ENCODE data around the gene ATP8B1.

ATP8B1 gene

DNA sequence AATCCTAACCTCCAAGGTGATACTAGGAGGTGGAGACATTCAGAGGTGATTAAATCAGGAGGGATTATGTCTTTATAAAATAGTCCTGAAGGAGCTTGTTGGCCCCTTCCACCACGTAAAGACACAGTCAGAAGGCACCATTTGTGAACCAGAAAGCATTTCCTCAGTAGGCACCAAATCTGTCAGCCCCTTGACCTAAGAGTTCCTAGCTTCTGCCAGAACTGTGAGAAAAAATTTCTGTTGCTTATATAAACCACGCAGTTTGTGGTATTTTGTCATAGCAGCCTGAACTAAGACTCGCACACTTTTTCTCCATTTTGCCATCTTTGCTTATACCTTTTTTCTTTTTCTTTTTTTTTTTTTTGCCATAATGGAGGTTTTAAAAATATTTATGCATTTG is 162.9 kb downstream of the ATP8B1 start:
- Histone ChIP-seq H3K9me3 (ENCODE audit: control insufficient read depth in 2 of 2, low read length in 2 of 2) (no peaks in the 10 kb centered on the region), H3K36me3 (ENCODE audit: control insufficient read depth in 2 of 2, insufficient read depth in 2 of 2, low read length in 2 of 2) (peaks cover 2 to 6% of the 10 kb centered on the region in 2 donors), H3K27ac (ENCODE audit: low read depth in 2 of 2, low read length in 2 of 2) (no peak overlapping the region), H3K9ac (ENCODE audit: low read depth in 1 of 2, low read length in 2 of 2) (no peak overlapping the region), H3K27me3 (ENCODE audit: control insufficient read depth in 2 of 2, insufficient read depth in 2 of 2, low read length in 2 of 2) (no peaks in the 10 kb centered on the region), H3K4me1 (ENCODE audit: control insufficient read depth in 2 of 2, insufficient read depth in 2 of 2, low read length in 2 of 2) (no peaks in the 10 kb centered on the region), H3K4me3 (ENCODE audit: low read length in 2 of 2) (no peak overlapping the region)

- Histone ChIP-seq H3K4me3 (ENCODE audit: low read length in 2 of 2) (no peak overlapping the region), H3K27ac (ENCODE audit: low read depth in 2 of 2, low read length in 2 of 2) (no peak overlapping the region)
Observed at GRCh38 chr18:57635003-57635822, 167.9 kb downstream of the ATP8B1 start.

DNA sequence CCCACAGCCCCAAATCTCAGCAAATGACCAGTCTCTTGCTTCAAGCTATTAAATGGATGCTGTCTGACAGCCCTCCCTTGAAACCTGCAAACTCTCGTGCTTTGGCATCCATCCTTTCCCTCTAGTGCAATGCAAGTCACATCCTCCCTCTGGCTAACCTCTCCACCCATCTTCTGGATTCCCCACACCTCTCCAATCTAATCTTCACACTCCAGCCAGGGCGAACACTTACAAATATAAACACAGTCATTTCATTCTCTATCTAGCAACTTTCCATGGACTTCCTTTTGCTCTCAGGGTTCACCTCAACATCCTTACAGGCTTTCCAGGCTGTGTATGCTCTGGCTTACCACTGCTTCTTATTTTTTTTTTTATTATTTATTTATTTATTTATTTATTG is 171.4 kb downstream of the ATP8B1 start:
- no peak overlapping the region for H3K4me3 ChIP-seq (ENCODE audit: low read length in 2 of 2)
- no peak overlapping the region for H3K27ac ChIP-seq (ENCODE audit: low read depth in 2 of 2, low read length in 2 of 2)
- no peaks in the 10 kb centered on the region for H3K9me3 ChIP-seq (ENCODE audit: control insufficient read depth in 2 of 2, low read length in 2 of 2)
- H3K4me1 ChIP-seq (ENCODE audit: control insufficient read depth in 2 of 2, insufficient read depth in 2 of 2, low read length in 2 of 2): peaks cover 3% of the 10 kb centered on the region in 2 donors
- no peak overlapping the region for H3K9ac ChIP-seq (ENCODE audit: low read depth in 1 of 2, low read length in 2 of 2)
- no peaks in the 10 kb centered on the region for H3K36me3 ChIP-seq (ENCODE audit: control insufficient read depth in 2 of 2, insufficient read depth in 2 of 2, low read length in 2 of 2)
- H3K27me3 ChIP-seq (ENCODE audit: control insufficient read depth in 2 of 2, insufficient read depth in 2 of 2, low read length in 2 of 2): no peaks in the 10 kb centered on the region

More at GRCh38 chr18:57635003-57635822, 167.9 kb downstream of the ATP8B1 start:
- no peaks in the 10 kb centered on the region for H3K9me3 ChIP-seq (ENCODE audit: control insufficient read depth in 2 of 2, low read length in 2 of 2)
- peaks cover 3% of the 10 kb centered on the region in 2 donors for H3K4me1 ChIP-seq (ENCODE audit: control insufficient read depth in 2 of 2, insufficient read depth in 2 of 2, low read length in 2 of 2)
- H3K36me3 ChIP-seq (ENCODE audit: control insufficient read depth in 2 of 2, insufficient read depth in 2 of 2, low read length in 2 of 2): no peaks in the 10 kb centered on the region
- H3K27me3 ChIP-seq (ENCODE audit: control insufficient read depth in 2 of 2, insufficient read depth in 2 of 2, low read length in 2 of 2): no peaks in the 10 kb centered on the region
- H3K9ac ChIP-seq (ENCODE audit: low read depth in 1 of 2, low read length in 2 of 2): no peak overlapping the region

DNA sequence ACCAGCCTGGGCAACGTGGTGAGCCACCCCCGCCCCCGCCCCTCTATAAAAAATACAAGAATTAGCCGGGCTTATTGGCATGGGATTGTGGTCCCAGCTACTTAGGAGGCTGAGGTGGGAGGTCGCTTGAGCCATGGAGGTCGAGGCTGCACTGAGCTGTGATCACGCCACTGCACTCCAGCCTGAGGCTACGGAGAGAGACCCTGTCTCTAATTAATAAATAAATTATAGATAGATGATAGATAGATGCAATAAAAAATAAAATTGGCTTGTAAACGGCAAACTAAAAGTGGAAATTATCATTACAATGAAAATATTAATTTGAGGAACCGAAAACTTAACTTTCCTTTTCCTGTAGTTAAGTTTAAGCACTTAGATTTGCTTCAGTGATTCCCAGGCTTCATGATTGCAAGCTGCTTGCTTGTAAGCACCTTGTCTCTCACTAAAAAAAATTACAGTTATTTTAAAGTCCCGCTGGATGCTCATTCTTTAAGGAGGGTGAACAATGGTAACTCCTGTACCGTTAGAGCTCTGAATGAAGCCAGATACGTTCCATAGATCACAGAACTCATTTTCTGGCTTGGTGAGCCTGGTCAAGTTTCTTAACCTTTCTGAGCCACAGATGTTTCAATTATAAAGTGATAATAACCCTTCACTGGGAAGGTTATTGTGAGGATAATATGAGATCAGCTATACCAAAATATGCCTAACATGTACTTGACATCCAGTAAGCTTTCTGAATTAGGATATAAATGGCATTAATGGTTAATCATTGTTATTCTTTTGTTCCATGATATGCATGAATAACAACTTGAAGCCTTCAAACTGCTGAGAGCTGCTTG is 172.1 kb downstream of the ATP8B1 start:
- Histone ChIP-seq H3K4me3 (ENCODE audit: low read length in 2 of 2) (peak overlapping the region; percentile 84 to 95), H3K4me1 (ENCODE audit: control insufficient read depth in 2 of 2, insufficient read depth in 2 of 2, low read length in 2 of 2) (peaks cover 3% of the 10 kb centered on the region in 2 donors), H3K9ac (ENCODE audit: low read depth in 1 of 2, low read length in 2 of 2) (peak overlapping the region; percentile 77 to 86), H3K36me3 (ENCODE audit: control insufficient read depth in 2 of 2, insufficient read depth in 2 of 2, low read length in 2 of 2) (no peaks in the 10 kb centered on the region), H3K27me3 (ENCODE audit: control insufficient read depth in 2 of 2, insufficient read depth in 2 of 2, low read length in 2 of 2) (no peaks in the 10 kb centered on the region), H3K9me3 (ENCODE audit: control insufficient read depth in 2 of 2, low read length in 2 of 2) (no peaks in the 10 kb centered on the region), H3K27ac (ENCODE audit: low read depth in 2 of 2, low read length in 2 of 2) (peak overlapping the region; percentile 74 to 81)

- Histone ChIP-seq H3K27ac (ENCODE audit: low read depth in 2 of 2, low read length in 2 of 2) (peak overlapping the region; percentile 74 to 81), H3K4me3 (ENCODE audit: low read length in 2 of 2) (peak overlapping the region; percentile 84 to 95), H3K4me1 (ENCODE audit: control insufficient read depth in 2 of 2, insufficient read depth in 2 of 2, low read length in 2 of 2) (peaks cover 3% of the 10 kb centered on the region in 2 donors), H3K9ac (ENCODE audit: low read depth in 1 of 2, low read length in 2 of 2) (peak overlapping the region; percentile 77 to 86), H3K27me3 (ENCODE audit: control insufficient read depth in 2 of 2, insufficient read depth in 2 of 2, low read length in 2 of 2) (no peaks in the 10 kb centered on the region), H3K36me3 (ENCODE audit: control insufficient read depth in 2 of 2, insufficient read depth in 2 of 2, low read length in 2 of 2) (no peaks in the 10 kb centered on the region), H3K9me3 (ENCODE audit: control insufficient read depth in 2 of 2, low read length in 2 of 2) (no peaks in the 10 kb centered on the region)
Observed at GRCh38 chr18:57630002-57630753, 172.9 kb downstream of the ATP8B1 start.

DNA sequence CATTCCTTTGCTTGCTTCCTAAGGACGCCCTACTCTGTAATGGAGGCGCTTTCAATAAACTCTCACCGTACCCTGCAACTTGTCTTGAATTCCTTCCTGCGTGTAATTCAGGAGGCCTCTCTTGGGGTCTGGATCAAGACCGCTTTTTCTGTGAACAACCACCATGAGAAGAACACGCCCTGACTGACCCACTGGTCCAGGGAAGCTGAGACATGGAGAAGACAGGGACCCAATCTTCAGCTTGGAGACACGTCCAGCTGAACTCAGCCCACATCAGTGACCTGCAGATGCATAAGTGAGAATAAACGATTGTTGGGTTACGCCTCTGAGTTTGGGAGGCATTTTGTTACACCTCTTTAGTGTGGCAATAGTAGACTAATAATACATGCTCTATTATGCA is 173.7 kb downstream of the ATP8B1 start:
- no peaks in the 10 kb centered on the region for H3K27me3 ChIP-seq (ENCODE audit: control insufficient read depth in 2 of 2, insufficient read depth in 2 of 2, low read length in 2 of 2)
- no peaks in the 10 kb centered on the region for H3K9me3 ChIP-seq (ENCODE audit: control insufficient read depth in 2 of 2, low read length in 2 of 2)
- H3K4me1 ChIP-seq (ENCODE audit: control insufficient read depth in 2 of 2, insufficient read depth in 2 of 2, low read length in 2 of 2): peaks cover 3% of the 10 kb centered on the region in 2 donors
- peak overlapping the region in 1 of 2 donors; percentile 86 for H3K9ac ChIP-seq (ENCODE audit: low read depth in 1 of 2, low read length in 2 of 2)
- H3K27ac ChIP-seq (ENCODE audit: low read depth in 2 of 2, low read length in 2 of 2): no peak overlapping the region
- peak overlapping the region; percentile 84 to 95 for H3K4me3 ChIP-seq (ENCODE audit: low read length in 2 of 2)
- H3K36me3 ChIP-seq (ENCODE audit: control insufficient read depth in 2 of 2, insufficient read depth in 2 of 2, low read length in 2 of 2): no peaks in the 10 kb centered on the region

GRCh38 chr18:57627488-57627887 is 175.6 kb downstream of the ATP8B1 start:
- H3K27me3 ChIP-seq (ENCODE audit: control insufficient read depth in 2 of 2, insufficient read depth in 2 of 2, low read length in 2 of 2): no peaks in the 10 kb centered on the region
- no peaks in the 10 kb centered on the region for H3K36me3 ChIP-seq (ENCODE audit: control insufficient read depth in 2 of 2, insufficient read depth in 2 of 2, low read length in 2 of 2)
- H3K27ac ChIP-seq (ENCODE audit: low read depth in 2 of 2, low read length in 2 of 2): no peak overlapping the region
- peaks cover 3 to 4% of the 10 kb centered on the region in 2 donors for H3K4me1 ChIP-seq (ENCODE audit: control insufficient read depth in 2 of 2, insufficient read depth in 2 of 2, low read length in 2 of 2)
- H3K9me3 ChIP-seq (ENCODE audit: control insufficient read depth in 2 of 2, low read length in 2 of 2): no peaks in the 10 kb centered on the region
- H3K9ac ChIP-seq (ENCODE audit: low read depth in 1 of 2, low read length in 2 of 2): no peak overlapping the region
- no peak overlapping the region for H3K4me3 ChIP-seq (ENCODE audit: low read length in 2 of 2)

- Histone ChIP-seq H3K9me3 (ENCODE audit: control insufficient read depth in 2 of 2, low read length in 2 of 2) (no peaks in the 10 kb centered on the region), H3K27ac (ENCODE audit: low read depth in 2 of 2, low read length in 2 of 2) (no peak overlapping the region), H3K4me3 (ENCODE audit: low read length in 2 of 2) (no peak overlapping the region), H3K9ac (ENCODE audit: low read depth in 1 of 2, low read length in 2 of 2) (no peak overlapping the region), H3K4me1 (ENCODE audit: control insufficient read depth in 2 of 2, insufficient read depth in 2 of 2, low read length in 2 of 2) (peaks cover 3 to 7% of the 10 kb centered on the region in 2 donors), H3K27me3 (ENCODE audit: control insufficient read depth in 2 of 2, insufficient read depth in 2 of 2, low read length in 2 of 2) (no peaks in the 10 kb centered on the region), H3K36me3 (ENCODE audit: control insufficient read depth in 2 of 2, insufficient read depth in 2 of 2, low read length in 2 of 2) (peaks cover 0 to 2% of the 10 kb centered on the region in 2 donors)
Observed at GRCh38 chr18:57624988-57625387, 178.1 kb downstream of the ATP8B1 start.

DNA sequence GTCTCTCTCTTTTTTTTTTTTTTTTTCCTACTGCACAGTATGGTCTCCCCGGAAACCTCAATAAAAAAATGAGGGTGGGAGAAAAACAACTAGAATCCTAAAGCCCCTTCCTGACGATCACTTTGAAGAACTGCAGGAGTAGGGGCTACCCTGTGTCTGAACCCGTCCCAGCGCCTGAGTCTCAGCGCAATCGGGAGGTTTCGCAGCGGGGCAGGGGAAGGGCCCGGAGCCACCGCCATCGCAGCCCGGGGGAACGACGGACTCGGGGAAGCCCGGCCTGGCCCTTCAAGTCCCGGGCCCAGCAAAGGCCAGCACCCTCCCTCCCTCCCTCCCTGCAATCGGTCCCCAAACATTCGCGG is 181.9 kb downstream of the ATP8B1 start:
- Histone ChIP-seq H3K4me1 (ENCODE audit: control insufficient read depth in 2 of 2, insufficient read depth in 2 of 2, low read length in 2 of 2) (peaks cover 3 to 7% of the 10 kb centered on the region in 2 donors), H3K36me3 (ENCODE audit: control insufficient read depth in 2 of 2, insufficient read depth in 2 of 2, low read length in 2 of 2) (peaks cover 3 to 5% of the 10 kb centered on the region in 2 donors), H3K27me3 (ENCODE audit: control insufficient read depth in 2 of 2, insufficient read depth in 2 of 2, low read length in 2 of 2) (no peaks in the 10 kb centered on the region), H3K4me3 (ENCODE audit: low read length in 2 of 2) (peak overlapping the region; percentile 95), H3K9ac (ENCODE audit: low read depth in 1 of 2, low read length in 2 of 2) (peak overlapping the region; percentile 86 to 91), H3K27ac (ENCODE audit: low read depth in 2 of 2, low read length in 2 of 2) (peak overlapping the region; percentile 89 to 93), H3K9me3 (ENCODE audit: control insufficient read depth in 2 of 2, low read length in 2 of 2) (no peaks in the 10 kb centered on the region)

All from mucosa of rectum (tissue), 2 donors.